Islet of Langerhans (tissue), 1 donor: ENCODE data around the gene ZNF3.
A peak's percentile ranks its signal among the peaks of the same experiment; 100 is the strongest.
"Not testable (repeated sequence)": the region's sequence is repeated elsewhere in the genome, so short reads cannot be mapped to it uniquely, and the experiment has no call there.

Source experiments
- FAIRE-seq: peaks from one replicate; lab custom pipeline; 2011; peaks lifted over from hg19 to GRCh38; lab: Jason Lieb, UNC

ZNF3 gene

GRCh38 chr7:100081535-100082102 lies at the start of gene ZNF3:
ZNF3 (minus strand) TSS chr7:100081723; CDS start chr7:100077357, 4,366 bp downstream.
- peak; percentile 43 for FAIRE-seq

GRCh38 chr7:100130608-100131453 lies 49.3 kb upstream of the ZNF3 start:
- no peak for FAIRE-seq

- not testable (repeated sequence) for FAIRE-seq
Measured at GRCh38 chr7:100130220-100130607, 48.7 kb upstream of the ZNF3 start.

- no peak for FAIRE-seq
Measured at GRCh38 chr7:100128637-100128963, 47.1 kb upstream of the ZNF3 start.

GRCh38 chr7:100127866-100128636 lies 46.5 kb upstream of the ZNF3 start:
- no peak for FAIRE-seq

GRCh38 chr7:100126931-100127865 lies 45.7 kb upstream of the ZNF3 start, which contains the start of gene MBLAC1:
MBLAC1 (plus strand) TSS chr7:100126967; CDS start chr7:100127396, 429 bp downstream.
- FAIRE-seq, result no peak

GRCh38 chr7:100126239-100126930 lies 44.9 kb upstream of the ZNF3 start:
- FAIRE-seq, result no peak

- no peak for FAIRE-seq
Measured at GRCh38 chr7:100124301-100125230, 43.0 kb upstream of the ZNF3 start.

- no peak for FAIRE-seq
Measured at GRCh38 chr7:100122568-100122967, 41.0 kb upstream of the ZNF3 start.

GRCh38 chr7:100122067-100122466 lies 40.5 kb upstream of the ZNF3 start:
- no peak for FAIRE-seq

- FAIRE-seq, result no peak
Measured at GRCh38 chr7:100120733-100121036, 39.2 kb upstream of the ZNF3 start.

- no peak for FAIRE-seq
Measured at GRCh38 chr7:100119970-100120732, 38.6 kb upstream of the ZNF3 start.

GRCh38 chr7:100119072-100119969 lies 37.8 kb upstream of the ZNF3 start, which contains the start of the genes CNPY4 and TAF6:
CNPY4 (plus strand) TSS chr7:100119634; CDS start chr7:100119745, 111 bp downstream.
TAF6 (minus strand) TSS chr7:100119358; CDS start chr7:100114209, 5,149 bp downstream.
- no peak for FAIRE-seq

GRCh38 chr7:100118388-100119071 lies 37.0 kb upstream of the ZNF3 start:
- FAIRE-seq, result no peak

- FAIRE-seq, result no peak
Measured at GRCh38 chr7:100115026-100115425, 33.5 kb upstream of the ZNF3 start.

GRCh38 chr7:100111914-100112313 lies 30.4 kb upstream of the ZNF3 start:
- no peak for FAIRE-seq

GRCh38 chr7:100111156-100111555 lies 29.6 kb upstream of the ZNF3 start:
- no peak for FAIRE-seq
